ENCODE measurements around the gene COL4A2.
"Not testable (repeated sequence)": the region's sequence is repeated elsewhere in the genome, so short reads cannot be mapped to it uniquely, and the experiment has no call there.

- TF ChIP-seq POLR2A (IDR thresholded peaks at IDR 0.05; ENCODE audit: low read depth, low read length); POLR2AphosphoS5 (IDR thresholded peaks at IDR 0.05; ENCODE audit: low read depth, low read length); TAF1 (IDR thresholded peaks at IDR 0.05; ENCODE audit: borderline replicate concordance, low read depth, low read length): not testable (repeated sequence)
Observed at GRCh38 chr13:110321573-110321972, 14.5 kb downstream of the COL4A2 start.
